Regular cardiac myocyte (primary cell): ENCODE results near the gene LRRC66. TPM values are rescaled to one million over a fixed set of nuclear protein-coding genes. Genes with fewer than 3 reads are reported as not detected.

Experiments
- total RNA-seq: library from RNA; depleted of rRNA; stranded (reverse); fragments of >200 nt; gene quantifications from 2 replicates; pipeline ENCODE4 v1.2.3, GENCODE V29; 2014

The LRRC66 gene, protein sequence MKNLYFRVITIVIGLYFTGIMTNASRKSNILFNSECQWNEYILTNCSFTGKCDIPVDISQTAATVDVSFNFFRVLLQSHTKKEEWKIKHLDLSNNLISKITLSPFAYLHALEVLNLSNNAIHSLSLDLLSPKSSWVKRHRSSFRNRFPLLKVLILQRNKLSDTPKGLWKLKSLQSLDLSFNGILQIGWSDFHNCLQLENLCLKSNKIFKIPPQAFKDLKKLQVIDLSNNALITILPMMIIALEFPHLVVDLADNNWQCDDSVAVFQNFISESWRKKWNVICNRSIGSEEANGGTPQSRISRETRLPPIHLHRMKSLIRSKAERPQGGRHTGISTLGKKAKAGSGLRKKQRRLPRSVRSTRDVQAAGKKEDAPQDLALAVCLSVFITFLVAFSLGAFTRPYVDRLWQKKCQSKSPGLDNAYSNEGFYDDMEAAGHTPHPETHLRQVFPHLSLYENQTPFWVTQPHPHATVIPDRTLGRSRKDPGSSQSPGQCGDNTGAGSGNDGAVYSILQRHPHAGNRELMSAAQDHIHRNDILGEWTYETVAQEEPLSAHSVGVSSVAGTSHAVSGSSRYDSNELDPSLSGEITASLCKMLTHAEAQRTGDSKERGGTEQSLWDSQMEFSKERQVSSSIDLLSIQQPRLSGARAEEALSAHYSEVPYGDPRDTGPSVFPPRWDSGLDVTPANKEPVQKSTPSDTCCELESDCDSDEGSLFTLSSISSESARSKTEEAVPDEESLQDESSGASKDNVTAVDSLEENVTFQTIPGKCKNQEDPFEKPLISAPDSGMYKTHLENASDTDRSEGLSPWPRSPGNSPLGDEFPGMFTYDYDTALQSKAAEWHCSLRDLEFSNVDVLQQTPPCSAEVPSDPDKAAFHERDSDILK
- 0.28 and 0.38 TPM in 2 replicates for total RNA-seq

DNA sequence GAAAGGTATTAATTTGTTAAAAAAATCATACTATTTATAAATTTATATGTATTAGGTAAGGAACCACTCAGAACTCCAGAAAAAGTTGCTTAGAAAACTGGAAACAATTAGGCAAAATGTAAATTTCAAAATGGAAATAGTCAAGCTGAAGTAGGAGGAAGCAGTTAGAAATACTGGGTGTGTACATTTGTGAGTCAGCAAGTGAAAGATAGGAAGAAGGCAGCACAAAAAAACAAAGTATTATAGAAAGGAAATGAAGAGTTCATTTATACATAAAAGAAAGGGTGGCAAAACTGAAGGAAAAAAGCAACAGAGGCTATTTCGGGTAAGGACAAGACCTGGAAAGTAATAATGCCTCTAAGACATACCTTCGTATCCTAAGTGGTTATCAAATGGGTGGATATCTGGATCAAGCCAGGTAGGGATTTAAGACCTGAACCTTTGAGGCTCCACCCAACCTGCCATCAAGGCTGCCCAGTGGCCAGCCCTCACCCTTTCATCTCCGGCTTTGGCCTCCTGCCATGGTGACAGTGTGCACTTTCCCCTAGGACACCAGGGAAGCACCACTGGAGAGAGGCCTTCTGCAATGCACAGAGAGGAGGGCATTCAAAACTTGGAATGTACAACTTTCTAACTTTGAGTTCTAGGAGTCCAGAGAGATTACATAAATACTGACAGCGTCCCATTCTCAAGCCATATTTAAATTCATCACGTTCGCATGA, at the start of gene LRRC66:
Gene LRRC66, minus strand, starts transcription at position 428 of the 722 bp plus-strand sequence. CDS start 2,750 bp downstream, outside the sequence.

DNA sequence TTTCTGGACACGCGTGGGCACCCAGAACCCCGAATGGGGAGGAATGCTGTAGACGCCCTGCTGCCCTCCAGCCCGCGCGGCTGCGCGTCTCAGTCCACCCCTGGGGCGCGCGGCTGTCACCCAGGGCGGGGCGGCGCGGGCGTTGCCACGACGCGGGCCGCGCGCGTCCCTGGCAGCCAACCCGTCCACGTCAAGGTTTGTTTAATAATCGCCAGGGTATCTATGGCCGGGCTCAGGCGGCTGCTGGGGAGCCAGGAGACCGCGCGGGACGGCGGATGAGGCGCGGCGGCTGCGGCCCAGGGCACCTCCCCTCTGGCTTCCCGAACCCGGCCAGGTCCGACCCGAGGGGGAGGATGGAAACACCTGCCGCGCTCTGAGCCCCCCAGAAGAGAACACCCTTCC, 31.1 kb upstream of the LRRC66 start, which contains the start of gene SPATA18:
Gene SPATA18, plus strand, starts transcription at position 92 of the 402 bp plus-strand sequence. CDS start 401 bp downstream, outside the sequence.

GRCh38 chr4:52038103-52038912, 18.1 kb upstream of the LRRC66 start, which contains the start of gene SGCB:
Gene SGCB, minus strand, starts transcription at chr4:52038299. Its CDS starts 40 bp downstream, at chr4:52038259.

Other genes starting within 250 kb of the LRRC66 start
- gene DCUN1D4, start 177.2 kb downstream of the LRRC66 start, total RNA-seq = 41.6 and 48.5 TPM in 2 replicates
- 31.2 and 31.3 TPM in 2 replicates for gene SGCB, start 17.9 kb upstream of the LRRC66 start, total RNA-seq
- gene SPATA18, start 30.9 kb upstream of the LRRC66 start, total RNA-seq = 8.4 and 17.2 TPM in 2 replicates